NK-92 treated with Interleukin-12 subunit alpha and Interleukin-12 subunit beta, amount 100 ng/mL, for 24 hours (cell line): ENCODE data around the gene TMEM185B.
A peak's percentile ranks its signal among the peaks of the same experiment; 100 is the strongest.
"Not testable (repeated sequence)": the region's sequence is repeated elsewhere in the genome, so short reads cannot be mapped to it uniquely, and the experiment has no call there.

Experiments
- DNase-seq: peaks from one replicate; lab custom pipeline; 2025; lab: John Stamatoyannopoulos, UW

TMEM185B gene

DNA sequence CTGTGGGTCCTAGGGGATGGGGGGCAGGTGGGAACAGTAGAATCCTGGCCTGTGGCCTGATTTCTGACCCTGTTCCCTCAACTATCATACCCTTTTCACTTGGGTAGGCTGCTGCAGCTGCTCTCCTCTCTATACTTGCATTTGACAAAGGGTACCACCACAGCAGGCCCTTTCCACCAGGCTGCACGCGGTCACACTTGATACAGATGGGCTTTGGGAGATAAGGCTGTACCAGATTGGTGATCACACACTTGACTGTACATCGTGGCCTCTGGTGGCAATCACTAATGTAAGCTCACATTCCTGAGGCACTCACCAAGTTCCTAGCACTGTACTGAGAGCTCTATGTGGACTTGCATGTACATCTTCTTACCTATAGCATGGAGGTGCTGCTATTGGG lies 27.9 kb upstream of the TMEM185B start:
- no peak for DNase-seq

DNA sequence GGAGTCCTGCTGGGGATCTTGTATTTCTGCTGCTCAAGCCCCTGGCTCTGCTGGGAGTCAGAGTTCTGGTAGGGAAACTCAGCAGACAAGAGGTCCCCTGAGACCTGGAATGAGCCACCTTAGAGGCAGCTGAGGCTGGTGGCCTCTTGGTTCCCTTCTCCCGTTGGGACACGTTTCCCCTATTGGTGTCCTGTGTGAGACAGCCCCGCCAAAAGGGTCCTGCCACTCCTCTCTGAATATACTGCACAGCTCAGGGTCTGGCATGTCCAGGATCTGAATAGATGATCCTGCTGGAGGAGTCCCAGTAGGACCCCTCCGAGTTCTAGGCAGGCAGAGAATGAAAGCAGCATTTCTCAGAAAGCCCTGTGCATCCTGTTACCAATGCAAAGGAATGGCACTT lies 27.4 kb upstream of the TMEM185B start:
- no peak for DNase-seq

DNA sequence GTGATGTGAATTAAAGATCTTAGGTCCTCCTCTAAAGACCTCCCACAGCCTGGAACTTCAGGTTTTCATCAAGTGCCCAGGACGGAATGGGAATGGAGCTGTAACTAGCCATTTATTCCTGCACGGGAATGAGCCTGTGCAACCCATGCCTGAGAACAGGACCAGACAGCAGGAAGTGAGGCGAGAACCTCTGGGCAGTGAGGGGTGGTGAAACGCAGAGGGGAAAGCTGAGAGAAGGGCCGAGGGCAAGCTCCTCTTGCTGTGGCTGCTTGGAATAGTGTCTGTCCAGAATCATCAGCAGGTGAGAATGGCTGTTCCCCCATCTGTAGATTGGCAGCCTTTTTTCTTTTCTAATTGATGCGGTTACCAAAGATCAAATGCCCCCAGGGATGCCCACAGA lies 24.7 kb upstream of the TMEM185B start:
- DNase-seq, result no peak

DNA sequence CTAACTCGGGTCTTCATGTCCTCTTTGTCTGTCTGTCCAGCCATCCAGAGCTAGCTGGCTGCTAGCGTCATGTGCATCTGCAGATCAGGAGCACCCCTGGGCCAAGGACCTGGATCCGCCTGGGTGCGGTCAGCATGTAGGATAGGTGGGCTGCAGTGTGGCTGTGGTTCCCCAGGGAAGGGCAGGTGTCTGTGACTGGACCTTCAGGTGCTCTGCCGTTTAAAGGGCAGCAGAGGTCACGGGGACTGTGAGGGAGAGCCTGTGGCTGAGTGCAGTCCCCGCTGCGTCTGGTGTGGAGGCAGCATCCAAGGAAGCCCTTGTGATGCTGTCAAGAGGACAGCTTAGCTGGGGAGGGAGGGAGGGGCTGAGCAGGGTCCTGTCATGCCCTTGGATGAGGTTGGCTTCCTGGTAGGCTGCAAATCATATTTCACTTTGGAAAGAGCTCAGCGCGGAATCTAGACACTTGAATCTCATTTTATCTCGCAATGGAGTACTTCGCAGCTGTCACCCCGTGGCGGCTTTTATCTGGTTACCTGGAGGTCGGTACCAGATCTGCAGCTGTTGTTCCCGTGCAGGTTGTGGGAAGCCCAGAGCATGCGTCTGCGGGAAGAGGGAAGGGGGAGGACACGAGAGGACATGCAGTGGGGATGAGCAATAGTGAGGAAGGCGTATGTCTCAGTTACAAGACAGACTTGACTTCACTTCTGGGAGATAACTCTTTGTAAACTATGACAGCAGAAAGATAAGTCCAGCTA lies 23.5 kb upstream of the TMEM185B start:
- no peak for DNase-seq

DNA sequence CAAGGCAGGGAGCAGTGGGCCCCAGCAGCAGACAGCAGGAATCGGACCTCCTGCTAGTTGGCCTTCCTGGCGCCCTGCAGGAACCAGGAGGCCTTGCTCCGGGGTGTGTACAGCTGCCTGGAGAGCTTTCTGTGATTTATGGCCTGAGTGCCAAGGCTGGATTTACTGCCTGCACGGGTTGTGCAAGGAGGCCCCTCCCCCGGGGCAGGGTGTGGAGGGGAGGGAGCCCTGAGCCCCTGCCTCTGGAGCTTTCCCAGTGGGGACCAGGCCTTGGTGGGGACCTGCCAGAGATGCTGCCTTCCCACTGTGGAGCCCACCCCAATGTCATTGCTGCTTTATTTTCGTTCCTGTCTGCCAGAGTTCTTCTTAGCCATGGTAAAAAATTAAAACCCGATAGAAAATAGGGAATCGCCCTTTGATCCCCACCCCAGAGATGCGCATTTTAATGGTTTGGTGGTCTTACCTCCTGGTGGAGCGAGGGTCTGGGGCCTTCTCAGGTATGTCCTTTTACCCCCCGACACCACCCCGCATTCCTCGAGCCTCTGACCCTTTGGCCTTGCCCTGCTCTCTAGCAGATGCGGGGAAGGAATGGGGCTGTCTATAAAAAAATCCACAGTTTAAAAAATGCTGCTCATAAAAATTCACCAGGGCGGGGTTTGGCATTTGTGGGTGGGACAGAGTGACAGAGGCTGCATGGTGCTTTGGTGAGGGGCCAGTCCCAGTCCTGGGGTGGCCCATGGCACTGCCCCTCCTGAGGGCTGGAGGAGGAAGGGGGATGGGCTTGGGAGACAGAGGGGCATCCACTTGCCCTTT lies 22.5 kb upstream of the TMEM185B start:
- DNase-seq, result no peak

DNA sequence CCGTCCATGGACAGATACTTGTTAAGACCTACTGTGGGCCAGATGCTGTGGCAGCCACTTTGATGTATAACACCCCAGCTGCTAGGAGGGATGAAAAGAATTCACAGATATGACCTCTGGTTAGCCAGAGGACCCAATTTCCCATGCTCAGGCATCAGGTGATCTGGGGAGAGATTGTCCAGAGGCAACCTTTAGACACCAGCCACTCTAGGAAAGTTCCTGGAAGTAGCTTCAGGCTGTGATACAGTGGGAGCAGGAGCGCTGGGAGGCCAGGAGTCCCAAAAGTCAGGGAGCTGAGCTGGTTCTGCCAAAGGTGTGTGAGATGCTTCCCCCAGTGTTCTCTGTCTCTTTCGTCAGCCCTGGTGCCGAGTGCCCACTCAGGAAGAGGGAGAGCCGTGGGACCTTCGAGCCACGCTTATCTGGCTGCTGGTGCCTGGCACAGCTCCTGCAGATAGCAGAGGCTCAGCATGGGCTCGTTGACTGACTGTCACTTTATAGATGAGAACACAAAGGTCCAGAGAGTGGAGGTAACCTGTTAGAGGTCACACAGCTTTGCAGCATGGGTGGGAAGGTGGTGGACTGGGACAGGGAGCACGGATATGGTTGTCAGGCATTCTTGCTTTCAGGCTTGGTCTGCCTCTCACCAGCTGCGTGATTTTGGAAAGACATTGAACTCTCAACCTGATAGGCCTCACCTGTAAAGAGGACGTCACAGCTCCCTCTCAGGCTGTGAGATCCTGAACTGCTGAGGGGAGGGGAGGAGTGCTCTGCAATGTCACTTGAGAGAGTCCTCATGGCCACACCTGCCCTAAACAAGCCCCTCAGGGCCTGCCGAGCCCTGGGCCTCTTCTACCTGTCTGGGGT lies 21.7 kb upstream of the TMEM185B start:
- no peak for DNase-seq

DNA sequence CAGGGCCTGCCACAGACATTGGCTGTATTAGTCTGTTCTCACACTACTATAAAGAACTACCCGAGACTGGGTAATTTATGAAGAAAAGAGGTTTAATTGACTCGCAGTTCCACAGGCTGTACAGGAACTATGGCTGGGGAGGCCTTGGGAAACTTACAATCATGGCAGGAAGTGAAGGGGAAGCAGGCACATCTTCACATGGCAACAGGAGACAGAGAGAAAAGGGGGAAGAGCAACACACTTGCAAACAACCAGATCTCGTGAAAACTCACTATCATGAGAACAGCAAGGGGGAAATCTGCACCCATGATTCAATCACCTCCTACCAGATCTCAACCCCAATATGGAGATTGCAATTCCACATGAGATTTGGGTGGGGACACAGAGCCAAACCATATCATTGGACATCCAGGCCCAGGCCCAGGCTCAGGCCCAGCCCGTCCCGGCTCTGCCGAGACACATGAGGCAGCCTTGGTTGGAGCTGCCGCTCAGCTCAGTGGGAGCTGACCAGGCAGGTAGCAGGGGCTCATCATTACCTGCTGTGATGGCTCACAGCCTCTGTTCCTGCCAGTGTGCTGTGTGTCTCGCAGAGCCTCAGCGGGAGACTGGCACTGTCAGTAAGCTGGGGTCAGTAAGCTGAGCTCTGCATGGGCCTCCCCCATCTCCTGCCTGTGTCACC lies 20.8 kb upstream of the TMEM185B start:
- DNase-seq, result no peak

DNA sequence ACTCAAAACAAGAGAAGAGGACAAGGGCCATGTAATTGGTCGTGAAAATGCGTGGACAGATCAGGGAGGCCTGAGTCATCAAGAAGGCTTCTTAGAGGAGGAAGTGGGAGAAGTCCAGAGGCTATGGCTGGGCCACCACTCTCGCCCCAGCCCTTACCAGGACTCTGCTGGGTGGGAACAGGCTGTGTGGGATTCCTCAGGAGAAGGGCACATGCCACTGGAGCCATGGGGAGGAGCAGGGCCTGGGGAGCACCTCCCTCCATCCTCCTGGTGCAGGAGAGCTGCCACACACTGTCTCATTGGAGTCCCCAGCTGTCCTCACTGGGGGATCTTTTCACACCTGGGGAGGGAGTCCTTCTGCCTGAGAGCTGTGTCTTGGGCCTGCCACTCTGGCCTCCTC lies 20.0 kb upstream of the TMEM185B start:
- no peak for DNase-seq

- no peak for DNase-seq
Measured at GRCh38 chr2:120241684-120242083, 18.5 kb upstream of the TMEM185B start.

GRCh38 chr2:120240901-120241429 lies 17.8 kb upstream of the TMEM185B start:
- no peak for DNase-seq

GRCh38 chr2:120239488-120240287 lies 16.5 kb upstream of the TMEM185B start:
- no peak for DNase-seq

DNA sequence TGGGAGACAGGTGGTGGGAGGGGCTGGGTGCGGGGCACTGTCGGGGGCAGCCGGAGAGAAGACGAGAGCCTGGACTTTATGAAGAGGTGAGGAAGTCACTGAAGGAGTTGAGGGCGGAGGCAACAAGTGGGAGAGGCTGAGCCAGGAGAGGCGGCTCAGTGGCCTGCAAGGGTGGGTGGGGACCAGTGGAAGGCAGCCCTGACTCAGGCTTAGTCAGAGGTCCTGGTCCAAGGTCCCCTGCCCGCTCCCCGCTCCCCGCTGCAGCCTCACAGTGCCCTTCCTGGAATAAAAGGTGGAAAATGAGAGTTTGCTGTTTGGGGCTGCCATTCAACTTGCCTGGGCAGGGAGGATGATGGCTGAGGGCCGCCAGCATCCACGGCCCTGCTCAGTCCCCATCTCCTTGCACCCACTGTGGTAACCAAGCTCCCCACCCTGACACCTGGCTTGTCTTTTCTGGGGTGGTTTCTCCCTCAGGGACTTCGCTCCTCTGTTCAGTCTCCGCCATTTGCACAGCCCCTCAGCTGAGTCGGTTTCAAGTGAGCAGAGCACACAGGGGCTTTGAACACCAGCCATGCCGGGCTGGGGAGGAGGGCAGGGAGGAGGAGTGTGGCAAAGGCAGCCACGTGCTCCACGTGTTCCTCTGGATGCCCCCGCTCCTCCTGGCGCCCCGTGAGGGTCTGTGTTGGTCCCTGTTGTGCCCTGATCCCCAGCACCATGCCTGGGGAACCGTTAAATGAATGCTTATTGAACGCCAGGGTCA lies 15.7 kb upstream of the TMEM185B start:
- no peak for DNase-seq

DNA sequence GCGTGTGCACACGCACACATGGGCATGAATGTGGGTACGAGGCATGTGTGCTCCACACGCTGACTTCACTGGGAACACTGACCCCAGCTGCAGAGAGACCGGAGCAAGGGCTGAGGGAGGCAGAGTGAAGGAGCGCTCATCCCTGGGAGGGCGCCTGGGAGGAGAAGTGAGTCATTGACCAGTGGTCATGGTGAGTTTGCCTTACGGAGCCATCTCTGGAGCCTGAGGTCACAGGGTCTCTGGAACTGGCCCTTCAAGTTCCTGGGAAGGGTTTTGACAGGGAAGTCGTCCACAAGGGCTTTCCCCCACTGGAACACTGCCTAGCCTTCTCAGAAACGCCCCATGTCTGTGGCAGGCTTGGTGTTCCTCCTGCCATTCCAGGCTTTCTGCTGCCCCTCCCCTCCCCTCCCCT lies 14.3 kb upstream of the TMEM185B start:
- DNase-seq, result no peak

DNA sequence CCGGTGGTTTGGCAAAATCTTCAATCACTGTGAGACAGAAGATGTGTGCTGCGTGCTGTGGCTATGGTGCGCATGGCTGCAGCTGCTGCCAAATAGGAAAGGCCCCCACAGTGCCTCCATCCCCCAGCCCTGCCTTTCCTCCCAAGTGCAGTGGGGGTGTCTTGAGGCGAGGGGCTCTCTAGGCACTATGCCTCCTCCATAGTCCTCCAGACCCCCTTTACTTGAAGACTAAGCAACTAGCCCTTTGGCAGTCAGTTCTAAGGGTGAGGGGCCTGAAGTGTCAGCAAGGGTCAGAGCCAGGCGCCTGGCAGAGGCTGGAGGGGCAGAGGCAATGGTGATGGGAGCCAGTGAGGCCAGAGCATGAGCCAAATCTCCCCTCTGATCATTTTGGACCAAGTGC lies 13.6 kb upstream of the TMEM185B start:
- no peak for DNase-seq

DNA sequence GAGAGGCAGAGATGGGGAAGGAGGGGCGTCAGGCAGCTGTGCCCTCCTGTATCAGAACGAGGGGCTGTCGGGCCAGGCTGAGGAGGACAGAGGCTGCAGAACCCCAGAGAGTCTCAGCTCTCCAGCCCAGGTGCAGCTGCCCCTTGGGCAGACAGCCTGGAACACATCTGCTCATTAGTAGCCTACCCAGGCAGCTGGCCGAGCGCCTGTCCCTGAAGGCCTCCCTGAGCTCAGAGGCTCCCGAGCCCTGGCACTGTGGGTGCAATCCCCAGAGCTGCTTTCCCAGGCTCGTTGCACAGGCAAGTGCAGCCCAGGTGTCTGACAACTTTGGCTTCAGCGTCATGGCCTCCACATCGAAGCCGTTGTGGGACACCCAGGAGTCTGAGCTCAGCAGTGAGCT lies 13.1 kb upstream of the TMEM185B start:
- DNase-seq, result no peak

DNA sequence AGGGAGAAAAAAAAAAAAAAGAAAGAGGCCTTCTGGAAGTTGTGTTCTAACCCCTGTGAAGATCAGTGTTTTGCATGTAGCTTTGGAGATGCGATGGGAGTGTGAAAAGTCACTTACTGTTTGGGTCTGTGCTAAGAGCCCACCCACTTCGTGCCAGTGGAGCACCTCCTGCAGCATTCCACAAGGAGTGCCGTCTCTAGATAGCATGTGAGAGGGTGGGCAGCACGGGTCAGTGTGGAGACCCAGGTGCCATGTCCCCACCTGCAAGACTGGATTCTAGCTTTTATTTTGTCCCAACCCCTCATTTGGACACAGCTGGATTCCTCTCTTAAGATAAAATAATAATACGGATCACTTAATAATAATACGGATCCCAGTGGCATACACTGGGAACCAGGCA lies 12.5 kb upstream of the TMEM185B start:
- DNase-seq, result no peak

DNA sequence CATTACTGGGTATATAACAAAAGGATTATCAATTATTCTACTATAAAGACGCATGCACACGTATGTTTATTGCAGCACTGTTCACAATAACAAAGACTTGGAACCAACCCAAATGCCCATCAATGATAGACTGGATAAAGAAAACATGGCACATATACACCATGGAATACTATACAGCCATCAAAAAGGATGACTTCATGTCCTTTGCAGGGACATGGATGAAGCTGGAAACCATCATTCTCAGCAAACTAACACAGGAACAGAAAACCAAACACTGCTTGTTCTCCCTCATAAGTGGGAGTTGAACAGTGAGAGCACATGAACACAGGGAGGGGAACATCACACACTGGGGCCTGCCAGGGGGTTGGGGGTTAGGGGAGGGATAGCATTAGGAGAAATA lies 12.0 kb upstream of the TMEM185B start:
- not testable (repeated sequence) for DNase-seq

DNA sequence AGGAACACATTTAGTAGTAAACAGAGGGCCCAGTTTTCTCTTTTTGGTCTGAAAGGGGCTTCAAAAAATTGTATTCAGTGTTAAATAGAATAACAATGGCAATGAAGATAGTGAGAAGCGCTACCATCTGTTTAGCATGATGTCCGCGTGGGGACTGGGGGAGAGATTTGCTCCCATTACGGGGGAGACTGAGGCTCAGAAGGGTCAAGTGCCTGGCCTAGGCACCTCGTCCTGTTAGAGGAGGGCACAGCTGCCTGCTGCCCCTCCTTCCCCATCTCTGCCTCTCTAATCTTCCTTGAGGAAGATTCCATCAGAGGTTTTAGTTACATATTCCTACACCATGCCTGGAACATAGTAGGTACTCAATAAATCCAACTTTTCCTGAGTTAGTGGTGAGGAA lies 10.1 kb upstream of the TMEM185B start:
- no peak for DNase-seq

GRCh38 chr2:120231974-120232635 lies 8.9 kb upstream of the TMEM185B start:
- DNase-seq, result peak; percentile 42

- peak; percentile 42 for DNase-seq
Measured at GRCh38 chr2:120231564-120231973, 8.4 kb upstream of the TMEM185B start.
